ENCODE results near the gene RNU2-63P. TPM values are rescaled to one million over a fixed set of nuclear protein-coding genes. Genes with fewer than 3 reads are reported as not detected.

Gene RNU2-63P
- total RNA-seq = 10 to 100 TPM; 11.0 to 22.2 TPM

GRCh38 chr2:88016086-88016959 is at the start of gene RNU2-63P:
Gene RNU2-63P, minus strand, starts transcription at chr2:88016547.
- Mint-ChIP-seq H3K4me3 (peak within 1 kb of the TSS; percentile 98 to 99), H3K27me3 (ENCODE audit: low read depth) (peaks cover 6% of the 10 kb centered on the region), H3K36me3 (ENCODE audit: insufficient read depth in 2 of 2) (no peaks in the 10 kb centered on the region), H3K27ac (peak within 1 kb of the TSS; percentile 100), H3K4me1 (ENCODE audit: low read depth) (peaks cover 20% of the 10 kb centered on the region), H3K9me3 (no peaks in the 10 kb centered on the region)
- DNase-seq = peak; percentile 81 to 82
- ATAC-seq (replicated peaks in 1 of 2) = peak; percentile 77 to 79

- H3K36me3 Mint-ChIP-seq (ENCODE audit: insufficient read depth in 2 of 2) = no peaks in the 10 kb centered on the region
- DNase-seq = no peak
- no peak for ATAC-seq (replicated peaks in 1 of 2)
- no peaks in the 10 kb centered on the region for H3K9me3 Mint-ChIP-seq
- no peak overlapping the region for H3K27ac Mint-ChIP-seq
- peaks cover 32% of the 10 kb centered on the region for H3K4me1 Mint-ChIP-seq (ENCODE audit: low read depth)
- no peak overlapping the region for H3K4me3 Mint-ChIP-seq
- H3K27me3 Mint-ChIP-seq (ENCODE audit: low read depth) = no peaks in the 10 kb centered on the region
Observed at GRCh38 chr2:88061295-88061694, 44.9 kb upstream of the RNU2-63P start.

- Mint-ChIP-seq H3K9me3 (no peaks in the 10 kb centered on the region), H3K4me3 (no peak overlapping the region), H3K36me3 (ENCODE audit: insufficient read depth in 2 of 2) (no peaks in the 10 kb centered on the region), H3K4me1 (ENCODE audit: low read depth) (peaks cover 36% of the 10 kb centered on the region), H3K27me3 (ENCODE audit: low read depth) (no peaks in the 10 kb centered on the region), H3K27ac (no peak overlapping the region)
- ATAC-seq (replicated peaks in 1 of 2) (peak in 1 of 2 donors; percentile 21), DNase-seq (no peak)
Observed at GRCh38 chr2:88060907-88061275, 44.5 kb upstream of the RNU2-63P start.

DNA sequence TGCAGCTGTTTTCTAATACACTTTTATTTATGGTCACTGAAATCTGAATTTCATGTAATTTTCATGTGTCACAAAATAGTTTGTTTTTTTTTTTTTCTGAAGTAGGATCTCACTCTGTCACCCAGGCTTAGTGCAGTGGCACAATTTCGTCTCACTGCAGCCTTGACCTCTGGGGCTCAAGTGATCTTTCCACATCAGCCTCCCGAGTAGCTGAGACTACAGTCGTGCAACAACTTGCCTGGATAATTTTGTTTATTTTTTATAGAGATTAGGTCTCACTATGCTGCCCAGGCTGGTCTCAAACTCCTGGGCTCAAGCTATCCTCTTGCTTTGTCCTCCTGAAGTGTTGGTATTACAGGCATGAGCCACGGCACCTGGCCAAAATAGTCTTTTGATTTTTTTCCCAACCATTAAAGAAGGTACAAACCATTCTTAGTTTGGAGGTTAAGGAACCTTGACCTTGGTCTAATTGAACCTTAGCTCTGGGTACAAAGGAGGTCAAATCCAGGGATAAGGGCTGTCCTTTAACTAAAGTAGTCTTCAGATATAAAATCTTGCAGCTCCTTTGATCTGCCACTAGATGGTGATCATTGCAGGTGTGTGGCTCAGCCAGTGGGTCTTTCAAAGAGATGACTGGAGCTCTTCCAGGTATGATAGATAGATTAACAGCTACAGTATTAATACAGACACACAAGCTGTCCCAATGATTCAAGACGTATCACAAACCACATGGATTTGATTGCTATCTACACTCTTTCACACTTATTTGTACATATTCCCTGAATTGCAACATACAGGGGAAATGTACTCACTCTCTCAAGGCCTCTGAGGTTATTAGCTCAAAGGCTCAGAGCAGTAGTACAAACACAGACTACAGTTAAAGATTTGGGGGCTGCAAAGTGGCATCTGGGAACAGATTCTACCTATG is 43.9 kb upstream of the RNU2-63P start:
- H3K36me3 Mint-ChIP-seq (ENCODE audit: insufficient read depth in 2 of 2) = peaks cover under 1% of the 10 kb centered on the region in 2 donors
- no peak overlapping the region for H3K4me3 Mint-ChIP-seq
- no peaks in the 10 kb centered on the region for H3K9me3 Mint-ChIP-seq
- no peak overlapping the region for H3K27ac Mint-ChIP-seq
- DNase-seq (peak; percentile 33 to 40), ATAC-seq (replicated peaks in 1 of 2) (peak; percentile 20 to 25)
- peaks cover 39% of the 10 kb centered on the region for H3K4me1 Mint-ChIP-seq (ENCODE audit: low read depth)
- no peaks in the 10 kb centered on the region for H3K27me3 Mint-ChIP-seq (ENCODE audit: low read depth)

DNA sequence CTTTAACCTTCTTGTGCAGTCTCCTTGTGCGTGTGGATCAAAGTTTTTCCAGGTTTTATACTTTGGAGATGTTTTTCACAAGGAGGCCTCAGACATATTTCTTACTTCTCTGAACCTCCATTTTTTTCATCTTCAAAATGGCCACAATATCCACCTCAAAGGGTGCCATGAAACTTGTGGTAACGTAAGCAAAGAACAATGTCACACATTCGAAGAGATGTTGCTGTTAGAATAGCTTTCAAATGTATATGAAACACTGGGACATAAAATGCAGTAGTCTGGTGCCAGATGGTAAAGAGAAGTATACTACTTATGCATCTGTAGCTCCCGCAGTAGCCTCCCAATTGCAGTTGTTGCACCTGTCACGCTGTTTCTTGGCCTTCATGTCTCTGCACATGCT is 41.8 kb upstream of the RNU2-63P start:
- no peak for ATAC-seq (replicated peaks in 1 of 2)
- Mint-ChIP-seq H3K9me3 (no peaks in the 10 kb centered on the region), H3K4me1 (ENCODE audit: low read depth) (peaks cover 58% of the 10 kb centered on the region), H3K4me3 (no peak overlapping the region), H3K36me3 (ENCODE audit: insufficient read depth in 2 of 2) (peaks cover 4 to 14% of the 10 kb centered on the region in 2 donors), H3K27ac (peak overlapping the region; percentile 27), H3K27me3 (ENCODE audit: low read depth) (no peaks in the 10 kb centered on the region)
- DNase-seq = no peak

DNA sequence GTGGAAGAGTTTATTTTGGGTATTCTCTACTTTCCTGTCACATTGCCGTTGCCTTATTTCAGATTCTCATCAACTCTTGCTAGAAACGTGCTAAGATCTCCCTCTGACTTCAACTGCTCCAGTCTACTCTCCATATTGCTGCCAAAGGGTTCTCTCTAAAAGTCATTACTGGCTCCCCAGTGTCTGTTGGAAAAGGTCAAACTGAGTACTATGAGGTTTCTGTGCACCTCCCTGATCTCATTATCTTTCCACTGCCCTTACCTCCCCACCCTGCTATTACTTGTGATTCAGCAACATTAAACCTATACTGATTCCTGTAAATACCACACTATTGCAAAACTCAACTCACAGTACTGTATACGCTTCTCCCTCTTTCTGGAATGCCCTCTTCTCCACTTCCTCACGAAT is 41.1 kb upstream of the RNU2-63P start:
- Mint-ChIP-seq H3K4me3 (peak overlapping the region; percentile 3 to 4), H3K36me3 (ENCODE audit: insufficient read depth in 2 of 2) (peaks cover 6 to 18% of the 10 kb centered on the region in 2 donors), H3K9me3 (no peaks in the 10 kb centered on the region), H3K27me3 (ENCODE audit: low read depth) (no peaks in the 10 kb centered on the region), H3K4me1 (ENCODE audit: low read depth) (peaks cover 65% of the 10 kb centered on the region), H3K27ac (peak overlapping the region; percentile 71)
- ATAC-seq (replicated peaks in 1 of 2) (no peak), DNase-seq (no peak)

GRCh38 chr2:88055371-88056128 is 39.2 kb upstream of the RNU2-63P start, which contains the start of gene KRCC1:
Gene KRCC1, minus strand, starts transcription at chr2:88055783. Its CDS starts 27,220 bp downstream, at chr2:88028563.
- Mint-ChIP-seq H3K9me3 (no peaks in the 10 kb centered on the region), H3K4me1 (ENCODE audit: low read depth) (peaks cover 73% of the 10 kb centered on the region), H3K36me3 (ENCODE audit: insufficient read depth in 2 of 2) (peaks cover 6 to 18% of the 10 kb centered on the region in 2 donors), H3K27ac (peak within 1 kb of the TSS; percentile 100), H3K4me3 (peak within 1 kb of the TSS; percentile 95 to 99), H3K27me3 (ENCODE audit: low read depth) (no peaks in the 10 kb centered on the region)
- DNase-seq (peak; percentile 95), ATAC-seq (replicated peaks in 1 of 2) (peak; percentile 97)

GRCh38 chr2:88054782-88055370 is 38.5 kb upstream of the RNU2-63P start:
- H3K36me3 Mint-ChIP-seq (ENCODE audit: insufficient read depth in 2 of 2) = peaks cover 6 to 18% of the 10 kb centered on the region in 2 donors
- peak overlapping the region; percentile 93 for H3K27ac Mint-ChIP-seq
- H3K4me1 Mint-ChIP-seq (ENCODE audit: low read depth) = peaks cover 68% of the 10 kb centered on the region
- ATAC-seq (replicated peaks in 1 of 2) (no peak), DNase-seq (peak in 1 of 2 donors; percentile 9)
- peak overlapping the region; percentile 95 to 99 for H3K4me3 Mint-ChIP-seq
- no peaks in the 10 kb centered on the region for H3K27me3 Mint-ChIP-seq (ENCODE audit: low read depth)
- H3K9me3 Mint-ChIP-seq = no peaks in the 10 kb centered on the region

DNA sequence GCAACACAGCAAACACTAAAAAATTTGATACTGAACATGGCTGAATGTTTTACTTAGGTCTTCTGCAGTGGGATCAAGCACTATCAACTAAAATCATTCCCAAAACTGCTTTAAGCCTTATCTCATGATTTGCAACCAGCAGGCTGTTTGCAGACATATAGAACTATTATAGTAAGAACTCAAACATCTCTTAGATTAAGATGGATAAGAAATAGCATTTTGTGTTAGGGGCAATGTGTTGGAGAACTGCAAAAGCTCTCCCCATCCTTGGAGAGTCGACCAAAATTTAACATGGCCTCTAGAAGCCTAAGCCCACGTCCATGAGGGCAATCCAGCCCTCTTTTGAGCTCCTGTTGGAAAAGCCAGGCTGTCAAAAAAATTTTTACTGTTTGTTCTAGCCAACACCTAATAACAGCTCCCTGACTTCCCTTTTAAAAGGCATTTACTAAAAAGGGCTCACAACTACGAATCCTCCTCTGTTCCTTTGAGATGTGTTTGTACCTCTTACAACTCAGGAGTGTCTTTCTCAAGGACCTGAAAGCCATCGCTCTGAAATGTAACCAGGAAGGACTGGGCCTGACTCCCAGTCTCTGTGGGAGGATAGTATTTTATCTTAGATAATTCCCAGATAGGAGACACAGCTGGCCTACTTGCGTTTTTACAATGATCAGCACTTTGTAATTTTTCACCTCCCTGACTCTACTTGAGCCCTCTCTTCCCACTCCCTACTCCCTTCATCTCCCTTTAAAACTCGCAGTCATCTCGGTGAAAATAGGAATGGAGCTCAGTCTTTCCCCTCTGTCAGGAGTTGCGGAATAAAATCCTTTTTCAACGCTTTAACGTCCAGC is 37.8 kb upstream of the RNU2-63P start:
- DNase-seq = no peak
- ATAC-seq (replicated peaks in 1 of 2) = no peak
- Mint-ChIP-seq H3K36me3 (ENCODE audit: insufficient read depth in 2 of 2) (peaks cover 6 to 18% of the 10 kb centered on the region in 2 donors), H3K27me3 (ENCODE audit: low read depth) (no peaks in the 10 kb centered on the region), H3K27ac (peak overlapping the region; percentile 93), H3K9me3 (no peaks in the 10 kb centered on the region), H3K4me3 (peak overlapping the region; percentile 95 to 99), H3K4me1 (ENCODE audit: low read depth) (peaks cover 68% of the 10 kb centered on the region)

DNA sequence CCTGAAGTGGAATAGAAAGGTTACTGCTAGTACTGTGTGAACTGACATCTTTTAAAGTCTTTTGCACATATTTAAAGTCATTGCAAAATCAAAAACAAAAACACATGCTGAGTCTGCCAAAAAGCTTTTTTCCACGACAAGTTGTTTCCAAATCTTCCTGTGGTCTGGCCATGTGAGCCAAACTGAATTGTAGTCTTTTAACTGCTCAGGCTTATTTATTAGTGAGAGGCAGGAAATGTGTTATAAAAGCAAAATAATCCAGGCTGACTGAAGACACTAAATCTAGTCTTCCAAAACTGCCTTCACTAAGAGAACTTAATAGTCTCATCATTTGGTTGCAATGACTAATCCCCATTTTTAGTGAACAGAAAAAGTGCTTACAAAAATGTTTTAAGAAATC is 36.9 kb upstream of the RNU2-63P start:
- H3K4me1 Mint-ChIP-seq (ENCODE audit: low read depth) = peaks cover 67% of the 10 kb centered on the region
- peaks cover 6 to 18% of the 10 kb centered on the region in 2 donors for H3K36me3 Mint-ChIP-seq (ENCODE audit: insufficient read depth in 2 of 2)
- peak overlapping the region; percentile 93 for H3K27ac Mint-ChIP-seq
- peak overlapping the region; percentile 95 to 99 for H3K4me3 Mint-ChIP-seq
- no peaks in the 10 kb centered on the region for H3K27me3 Mint-ChIP-seq (ENCODE audit: low read depth)
- ATAC-seq (replicated peaks in 1 of 2) (no peak), DNase-seq (no peak)
- no peaks in the 10 kb centered on the region for H3K9me3 Mint-ChIP-seq

GRCh38 chr2:88051792-88052191 is 35.4 kb upstream of the RNU2-63P start:
- H3K36me3 Mint-ChIP-seq (ENCODE audit: insufficient read depth in 2 of 2) = peaks cover 6 to 18% of the 10 kb centered on the region in 2 donors
- no peak overlapping the region for H3K4me3 Mint-ChIP-seq

More at GRCh38 chr2:88051792-88052191, 35.4 kb upstream of the RNU2-63P start:
- DNase-seq = no peak
- H3K27me3 Mint-ChIP-seq (ENCODE audit: low read depth) = no peaks in the 10 kb centered on the region
- peak overlapping the region; percentile 27 for H3K27ac Mint-ChIP-seq
- peaks cover 60% of the 10 kb centered on the region for H3K4me1 Mint-ChIP-seq (ENCODE audit: low read depth)
- no peak for ATAC-seq (replicated peaks in 1 of 2)
- no peaks in the 10 kb centered on the region for H3K9me3 Mint-ChIP-seq

All from activated T-cell treated with anti-CD3 and anti-CD28 coated beads, Interleukin-2, amount 50 U/mL, for 72 hours (primary cell).